ENCODE data around the gene SZT2. TPM values are rescaled to one million over a fixed set of nuclear protein-coding genes. Genes with fewer than 3 reads are reported as not detected.

The SZT2 gene
- total and polyA plus RNA-seq, 2 of the 4 experiments (the other 2 are of a cell fraction) = 9.5 to 14.3 TPM

- no peak overlapping the region for H3K23ac ChIP-seq (ENCODE audit: low read depth, low read length)
- 100% methylated on average over 4 of the region's 16 CpGs; no CpG with 5 or more reads in 1 of the 2 experiments for WGBS, 2 experiments (ENCODE audit: extremely low coverage in 2 of 2, insufficient read length in 1 of 2)
- no peak overlapping the region for H3K27ac ChIP-seq (ENCODE audit: insufficient read depth, low read length)
- peaks cover 4% of the 10 kb centered on the region; the same call in 1 of the 2 replicates for H3K4me1 ChIP-seq (ENCODE audit: control insufficient read depth, insufficient read depth, low read length)
- dilution Hi-C loops (cut with HindIII; ENCODE audit: low sequenced_read_pairs, unreplicated experiment) = no loop called here
- peaks cover 32% of the 10 kb centered on the region for H3K9me1 ChIP-seq (ENCODE audit: insufficient read depth, low read length)
- no peak overlapping the region for H4K5ac ChIP-seq (ENCODE audit: low read depth, low read length)
- no peak overlapping the region for H3K56ac ChIP-seq (ENCODE audit: extremely low read depth, insufficient read depth, low read length)
- H2AFZ ChIP-seq (replicated peaks; ENCODE audit: low read length, poor library complexity) = no peak overlapping the region
- H2BK20ac ChIP-seq (ENCODE audit: low read depth, low read length) = no peak overlapping the region
- DNase-seq (no peak), ATAC-seq (ENCODE audit: low read depth) (no peak)
- H2BK5ac ChIP-seq (ENCODE audit: low read depth, low read length, poor library complexity, severe bottlenecking) = no peak overlapping the region
- H3K4ac ChIP-seq (ENCODE audit: low read depth, low read length) = no peak overlapping the region
- no peak overlapping the region for H4K91ac ChIP-seq (ENCODE audit: insufficient read depth, low read depth, low read length)
- H3K9me3 ChIP-seq (ENCODE audit: control insufficient read depth, insufficient read depth, low read length) = no peaks in the 10 kb centered on the region
- peak overlapping the region; percentile 19 for H2AK9ac ChIP-seq (replicated peaks; ENCODE audit: low read depth, low read length, poor library complexity)
- no peak overlapping the region for H4K8ac ChIP-seq (ENCODE audit: low read depth in 2 of 2, low read length in 2 of 2)
- BruUV-seq (replicated peaks) = no TSS peak
- peaks cover 90% of the 10 kb centered on the region for H3K36me3 ChIP-seq (ENCODE audit: control insufficient read depth, insufficient read depth, low read length)
- no peaks in the 10 kb centered on the region; the same call in 1 of the 2 replicates for H4K20me1 ChIP-seq (ENCODE audit: insufficient read depth, low read length)
- H3K4me3 ChIP-seq (ENCODE audit: insufficient read depth, low read depth, low read length) = no peak overlapping the region
- no peak overlapping the region for H3K14ac ChIP-seq (replicated peaks; ENCODE audit: low read depth, low read length)
- H2BK15ac ChIP-seq (ENCODE audit: low read depth, low read length) = no peak overlapping the region
- H3K79me1 ChIP-seq (ENCODE audit: low read depth in 1 of 2, low read length in 2 of 2) = peaks cover 0 to 20% of the 10 kb centered on the region in 2 experiments; a peak in 2 of 4 replicates
- H2AK5ac ChIP-seq (ENCODE audit: low read depth, low read length) = 0 out of 2 replicates have a peak overlapping the region, but pooled peaks have one; percentile 9
- H3K9ac ChIP-seq (ENCODE audit: low read depth, low read length) = no peak overlapping the region
- in situ Hi-C loops (cut with MboI; ENCODE audit: low sequenced_read_pairs) = no loop called here
- no peaks in the 10 kb centered on the region for H3K27me3 ChIP-seq (ENCODE audit: control insufficient read depth, insufficient read depth, low read length)
- H2BK120ac ChIP-seq (ENCODE audit: low read depth, low read length) = no peak overlapping the region
- no peak overlapping the region for H3K18ac ChIP-seq (ENCODE audit: low read depth, low read length)
- ChIA-PET POLR2A (ENCODE audit: unreplicated experiment) (no interaction called here), CTCF (no interaction called here)
- no peak overlapping the region for H3K4me2 ChIP-seq (ENCODE audit: low read depth, low read length)
- intact Hi-C loops (cut with micrococcal nuclease) = no loop called here
- TF ChIP-seq BHLHE40 (IDR thresholded peaks at IDR 0.05; ENCODE audit: low read depth, low read length) (no peak), POLR2A (IDR thresholded peaks at IDR 0.05; ENCODE audit: low read depth, low read length) (no peak), ELK1 (IDR thresholded peaks at IDR 0.05; ENCODE audit: borderline replicate concordance, low read depth, low read length) (no peak), RCOR1 (IDR thresholded peaks at IDR 0.05; ENCODE audit: insufficient replicate concordance, low read length) (no peak), NFE2L2 (IDR thresholded peaks at IDR 0.05; ENCODE audit: low read depth, low read length) (no peak), SMC3 (IDR thresholded peaks at IDR 0.05; ENCODE audit: low read depth, low read length) (no peak), RFX5 (IDR thresholded peaks at IDR 0.05; ENCODE audit: low read depth, low read length) (no peak), CTCF (conservative IDR thresholded peaks at IDR 0.05; ENCODE audit: low read depth, low read length) (no peak), USF2 (IDR thresholded peaks at IDR 0.05; ENCODE audit: low read depth, low read length) (no peak), MAZ (IDR thresholded peaks at IDR 0.05; ENCODE audit: borderline replicate concordance, low read depth, low read length) (no peak), MAFK (IDR thresholded peaks at IDR 0.05; ENCODE audit: low read depth, low read length) (no peak), FOS (IDR thresholded peaks at IDR 0.05; ENCODE audit: low read depth, low read length) (no peak), RAD21 (IDR thresholded peaks at IDR 0.05; ENCODE audit: low read length) (no peak)
Measured at GRCh38 chr1:43443197-43443946, 53.7 kb downstream of the SZT2 start.
